GM19193 (cell line): ENCODE measurements around the gene NFIA.

Experiments
- POLR2A ChIP-seq: IDR thresholded peaks from 4 replicates; pipeline ENCODE4 v1.6.1; 2011; ENCODE audit not compliant: insufficient read depth, insufficient read length; ENCODE audit errors: extremely low read depth

NFIA gene

GRCh38 chr1:61204528-61204927, 122.2 kb downstream of the NFIA start:
- TF ChIP-seq POLR2A, result no peak

- TF ChIP-seq POLR2A, result no peak
Measured at GRCh38 chr1:61207416-61207815, 125.1 kb downstream of the NFIA start.

GRCh38 chr1:61208172-61208571, 125.8 kb downstream of the NFIA start:
- TF ChIP-seq POLR2A, result no peak

GRCh38 chr1:61208831-61209230, 126.5 kb downstream of the NFIA start:
- TF ChIP-seq POLR2A, result no peak

GRCh38 chr1:61210435-61211154, 128.2 kb downstream of the NFIA start:
- TF ChIP-seq POLR2A, result no peak

- no peak for TF ChIP-seq POLR2A
Measured at GRCh38 chr1:61213245-61214011, 131.1 kb downstream of the NFIA start.

GRCh38 chr1:61215119-61215518, 132.8 kb downstream of the NFIA start:
- TF ChIP-seq POLR2A, result no peak

GRCh38 chr1:61215676-61216289, 133.4 kb downstream of the NFIA start:
- no peak for TF ChIP-seq POLR2A

GRCh38 chr1:61220536-61220935, 138.2 kb downstream of the NFIA start:
- no peak for TF ChIP-seq POLR2A

- TF ChIP-seq POLR2A, result no peak
Measured at GRCh38 chr1:61221642-61222041, 139.3 kb downstream of the NFIA start.

GRCh38 chr1:61222240-61222639, 139.9 kb downstream of the NFIA start:
- TF ChIP-seq POLR2A, result no peak

- no peak for TF ChIP-seq POLR2A
Measured at GRCh38 chr1:61223140-61223539, 140.8 kb downstream of the NFIA start.

- no peak for TF ChIP-seq POLR2A
Measured at GRCh38 chr1:61224609-61225008, 142.2 kb downstream of the NFIA start.

GRCh38 chr1:61225478-61225877, 143.1 kb downstream of the NFIA start:
- no peak for TF ChIP-seq POLR2A

- TF ChIP-seq POLR2A, result no peak
Measured at GRCh38 chr1:61226791-61227567, 144.6 kb downstream of the NFIA start.
